ENCODE results near the gene AHNAK2. TPM values are rescaled to one million over a fixed set of nuclear protein-coding genes. Genes with fewer than 3 reads are reported as not detected.

The AHNAK2 gene
- total and polyA plus RNA-seq, 9 of the 15 experiments (the other 6 are each of a cell fraction or from before 2014, with no cell fraction given) = 0.04 to 0.09 (median 0.04) TPM; not detected in 6

DNA sequence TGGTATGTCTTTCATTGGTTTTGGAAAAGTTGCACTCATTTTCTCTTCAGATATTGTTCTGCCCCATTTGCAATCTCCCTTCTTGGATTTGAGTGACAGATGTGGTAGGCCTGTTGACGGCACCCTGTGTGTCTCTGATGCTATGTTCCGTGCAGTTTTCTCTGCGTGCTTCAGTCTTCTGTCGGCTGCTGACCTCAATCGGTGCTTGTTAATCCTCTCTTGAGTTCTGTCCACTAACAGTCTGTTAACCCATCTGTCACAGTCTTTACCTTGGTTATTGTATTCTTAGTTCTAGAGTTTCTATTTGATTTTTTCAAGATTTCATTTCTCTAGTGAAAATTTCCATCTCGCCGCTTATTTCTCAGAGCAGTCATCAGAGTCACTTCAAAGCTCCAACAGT is 74.2 kb downstream of the AHNAK2 start:
- BruUV-seq (replicated peaks) = no TSS peak
- intact Hi-C loops (cut with micrococcal nuclease) (no loop called here), in situ Hi-C loops (cut with MboI) (no loop called here)
- Histone ChIP-seq H3K27ac (ENCODE audit: extremely low read depth, low read depth, low read length) (no peak overlapping the region), H3K9ac (ENCODE audit: insufficient read depth in 1 of 2, low read depth in 2 of 2, low read length in 2 of 2) (no peak overlapping the region), H2AFZ (ENCODE audit: low read depth, low read length) (no peak overlapping the region), H3K79me2 (ENCODE audit: control insufficient read depth, insufficient read depth, low read length) (no peaks in the 10 kb centered on the region), H3K4me1 (replicated peaks in 1 of 2; ENCODE audit: control insufficient read depth in 2 of 2, insufficient read depth in 2 of 2, low read length in 2 of 2) (peaks cover 0 to under 1% of the 10 kb centered on the region in 2 experiments; a peak in 1 of 5 replicates), H3K27me3 (ENCODE audit: control insufficient read depth in 2 of 2, insufficient read depth in 2 of 2, low read length in 2 of 2) (peaks cover 12 to 26% of the 10 kb centered on the region in 2 experiments; a peak in 4 of 5 replicates), H4K20me1 (replicated peaks; ENCODE audit: control insufficient read depth, insufficient read depth, low read length) (no peaks in the 10 kb centered on the region), H3K9me1 (ENCODE audit: control insufficient read depth, insufficient read depth, low read length) (no peaks in the 10 kb centered on the region), H3K36me3 (ENCODE audit: control insufficient read depth, insufficient read depth, low read length) (no peaks in the 10 kb centered on the region), H3K9me3 (replicated peaks; ENCODE audit: control insufficient read depth, insufficient read depth, low read depth, low read length) (peaks cover 6% of the 10 kb centered on the region), H3K4me2 (ENCODE audit: insufficient read depth, low read length) (no peak overlapping the region), H3K4me3 (no peak overlapping the region)
- ChIA-PET CTCF (ENCODE audit: low intra/inter-chr PET ratio) (no interaction called here), POLR2A (no interaction called here)
- FAIRE-seq (no peak), ATAC-seq (no peak), DNase-seq (ENCODE audit: extremely low read depth in 1 of 4, low spot score in 3 of 4) (no peak)
- WGBS (ENCODE audit: insufficient coverage, low coverage, missing lambda C conversion rate) = 16% methylated on average over 7 of the region's 7 CpGs
- TF ChIP-seq ID3 (CRISPR knock-in tag; IDR thresholded peaks at IDR 0.05) (no peak), ID3 (tag; IDR thresholded peaks at IDR 0.05) (no peak), ZNF398 (CRISPR knock-in tag; IDR thresholded peaks at IDR 0.05) (no peak), SIX5 (IDR thresholded peaks at IDR 0.05; ENCODE audit: borderline replicate concordance in 1 of 2, insufficient read depth in 1 of 2, low read depth in 1 of 2, low read length in 2 of 2) (no peak), E2F8 (IDR thresholded peaks at IDR 0.05; ENCODE audit: low read depth, partially characterized antibody) (no peak), SRSF1 (IDR thresholded peaks at IDR 0.05; ENCODE audit: low read depth, low read length) (no peak), RBBP5 (IDR thresholded peaks at IDR 0.05; ENCODE audit: borderline replicate concordance, insufficient read depth, low read length, poor library complexity, severe bottlenecking) (no peak), MNT (conservative IDR thresholded peaks at IDR 0.05) (no peak), ETV1 (tag; conservative IDR thresholded peaks at IDR 0.05; ENCODE audit: low read depth) (no peak)
- TF ChIP-seq, protein P1, sequence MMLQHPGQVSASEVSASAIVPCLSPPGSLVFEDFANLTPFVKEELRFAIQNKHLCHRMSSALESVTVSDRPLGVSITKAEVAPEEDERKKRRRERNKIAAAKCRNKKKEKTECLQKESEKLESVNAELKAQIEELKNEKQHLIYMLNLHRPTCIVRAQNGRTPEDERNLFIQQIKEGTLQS (IDR thresholded peaks at IDR 0.05) = no peak
- TF ChIP-seq, protein P1 (CRISPR knock-in tag; conservative IDR thresholded peaks at IDR 0.05) = no peak

All from K562 (cell line).